Hepatocyte (in vitro differentiated cells): Measurements from ENCODE around the gene CMSS1. TPM values are rescaled to one million over a fixed set of nuclear protein-coding genes. Genes with fewer than 3 reads are reported as not detected.

Experiments
- DNase-seq: peaks from one replicate; pipeline ENCODE4 v3.0.0-alpha.2; 2016; ENCODE audit warnings: low spot score
- H2AFZ ChIP-seq: fragments of 200-600 bp; sonication (generic); 2 replicates; pipeline ENCODE4 v1.6.0; 2016; ENCODE audit warnings: antibody characterized with exemption, mild to moderate bottlenecking
- H3K27ac ChIP-seq: fragments of 200-600 bp; sonication (generic); 2 replicates; pipeline ENCODE4 v1.5.1; 2016; ENCODE audit warnings: mild to moderate bottlenecking
- H3K27me3 ChIP-seq: fragments of 200-600 bp; sonication (generic); 2 replicates; pipeline ENCODE4 v1.6.1; 2016
- H3K36me3 ChIP-seq: fragments of 200-600 bp; sonication (generic); replicated peaks from 2 replicates; pipeline ENCODE4 v1.5.1; 2016; ENCODE audit warnings: low read depth; ENCODE audit not compliant: insufficient read depth
- H3K4me1 ChIP-seq: fragments of 200-600 bp; sonication (generic); 2 replicates; pipeline ENCODE4 v1.5.1; 2016; ENCODE audit warnings: mild to moderate bottlenecking, moderate library complexity; ENCODE audit not compliant: insufficient read depth
- H3K4me2 ChIP-seq: fragments of 200-600 bp; sonication (generic); 2 replicates; pipeline ENCODE4 v1.6.0; 2016
- H3K4me3 ChIP-seq: fragments of 200-600 bp; sonication (generic); 2 replicates; pipeline ENCODE4 v1.5.1; 2016; ENCODE audit warnings: mild to moderate bottlenecking
- H3K79me2 ChIP-seq: fragments of 200-600 bp; sonication (generic); 2 replicates; pipeline ENCODE4 v1.6.0; 2017; ENCODE audit warnings: mild to moderate bottlenecking
- H3K9me2 ChIP-seq: fragments of 200-600 bp; sonication (generic); replicated peaks from 2 replicates; pipeline ENCODE4 v1.6.0; 2017; ENCODE audit warnings: mild to moderate bottlenecking; ENCODE audit not compliant: insufficient read depth
- H3K9me3 ChIP-seq: fragments of 200-600 bp; sonication (generic); 2 replicates; pipeline ENCODE4 v1.5.1; 2016; ENCODE audit warnings: low read depth, mild to moderate bottlenecking
- H4K20me1 ChIP-seq: fragments of 200-600 bp; sonication (generic); 2 replicates; pipeline ENCODE4 v1.6.0; 2016; ENCODE audit warnings: mild to moderate bottlenecking; ENCODE audit not compliant: insufficient read depth, poor library complexity, severe bottlenecking
- EZH2 ChIP-seq: fragments of 200-600 bp; sonication (generic); IDR thresholded peaks from 2 replicates; pipeline ENCODE4 v1.6.1; 2016; ENCODE audit warnings: antibody characterized with exemption, mild to moderate bottlenecking, borderline replicate concordance
- EZH2phosphoT487 ChIP-seq: fragments of 200-600 bp; sonication (generic); IDR thresholded peaks from one replicate; pipeline ENCODE4 v1.6.1; 2018; ENCODE audit warnings: antibody characterized with exemption, mild to moderate bottlenecking, low read depth, moderate library complexity; ENCODE audit not compliant: unreplicated experiment, severe bottlenecking
- WGBS: methylation state at CpG from one replicate; pipeline ENCODE4 v1.1.6; 2016; ENCODE audit warnings: low lambda C conversion rate; ENCODE audit errors: missing lambda C conversion rate; 5-methylcytosine and 5-hydroxymethylcytosine counted together
- polyA plus RNA-seq: library from polyadenylated mRNA; unstranded; fragments of >200 nt; fragmentation: Nextera tagmentation; extraction: Ambion mirVana; gene quantifications from 2 replicates; pipeline ENCODE4 v1.2.1, GENCODE V29; 2016
- total RNA-seq: library from RNA; depleted of rRNA; stranded (reverse); fragments of >200 nt; gene quantifications from 2 replicates; pipeline ENCODE4 v1.2.3, GENCODE V29; 2014
- TF ChIP-seq, protein P1 (sequence below): fragments of 200-600 bp; sonication (generic); IDR thresholded peaks from 2 replicates; pipeline ENCODE4 v1.5.1; 2016; ENCODE audit warnings: antibody characterized with exemption, mild to moderate bottlenecking; ENCODE audit not compliant: poor library complexity

The CMSS1 gene
- total and polyA plus RNA-seq, 2 experiments from 2014 or later = 11.8 to 17.0 TPM

GRCh38 chr3:100003609-100004503, 186.2 kb downstream of the CMSS1 start:
- H3K4me2 ChIP-seq = peak overlapping the region; percentile 37
- H3K9me2 ChIP-seq = no peaks in the 10 kb centered on the region
- WGBS = 91% methylated on average over 4 of the region's 4 CpGs
- no peaks in the 10 kb centered on the region for H3K79me2 ChIP-seq
- H3K36me3 ChIP-seq = no peaks in the 10 kb centered on the region
- H2AFZ ChIP-seq = no peak overlapping the region
- no peak overlapping the region for H3K4me3 ChIP-seq
- H3K27me3 ChIP-seq = no peaks in the 10 kb centered on the region
- TF ChIP-seq, protein P1, sequence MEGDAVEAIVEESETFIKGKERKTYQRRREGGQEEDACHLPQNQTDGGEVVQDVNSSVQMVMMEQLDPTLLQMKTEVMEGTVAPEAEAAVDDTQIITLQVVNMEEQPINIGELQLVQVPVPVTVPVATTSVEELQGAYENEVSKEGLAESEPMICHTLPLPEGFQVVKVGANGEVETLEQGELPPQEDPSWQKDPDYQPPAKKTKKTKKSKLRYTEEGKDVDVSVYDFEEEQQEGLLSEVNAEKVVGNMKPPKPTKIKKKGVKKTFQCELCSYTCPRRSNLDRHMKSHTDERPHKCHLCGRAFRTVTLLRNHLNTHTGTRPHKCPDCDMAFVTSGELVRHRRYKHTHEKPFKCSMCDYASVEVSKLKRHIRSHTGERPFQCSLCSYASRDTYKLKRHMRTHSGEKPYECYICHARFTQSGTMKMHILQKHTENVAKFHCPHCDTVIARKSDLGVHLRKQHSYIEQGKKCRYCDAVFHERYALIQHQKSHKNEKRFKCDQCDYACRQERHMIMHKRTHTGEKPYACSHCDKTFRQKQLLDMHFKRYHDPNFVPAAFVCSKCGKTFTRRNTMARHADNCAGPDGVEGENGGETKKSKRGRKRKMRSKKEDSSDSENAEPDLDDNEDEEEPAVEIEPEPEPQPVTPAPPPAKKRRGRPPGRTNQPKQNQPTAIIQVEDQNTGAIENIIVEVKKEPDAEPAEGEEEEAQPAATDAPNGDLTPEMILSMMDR = no peak
- TF ChIP-seq EZH2 (no peak), EZH2phosphoT487 (no peak)
- peaks cover 25% of the 10 kb centered on the region for H3K4me1 ChIP-seq
- no peak for DNase-seq
- no peaks in the 10 kb centered on the region for H4K20me1 ChIP-seq
- H3K27ac ChIP-seq = peak overlapping the region; percentile 91
- no peaks in the 10 kb centered on the region for H3K9me3 ChIP-seq

DNA sequence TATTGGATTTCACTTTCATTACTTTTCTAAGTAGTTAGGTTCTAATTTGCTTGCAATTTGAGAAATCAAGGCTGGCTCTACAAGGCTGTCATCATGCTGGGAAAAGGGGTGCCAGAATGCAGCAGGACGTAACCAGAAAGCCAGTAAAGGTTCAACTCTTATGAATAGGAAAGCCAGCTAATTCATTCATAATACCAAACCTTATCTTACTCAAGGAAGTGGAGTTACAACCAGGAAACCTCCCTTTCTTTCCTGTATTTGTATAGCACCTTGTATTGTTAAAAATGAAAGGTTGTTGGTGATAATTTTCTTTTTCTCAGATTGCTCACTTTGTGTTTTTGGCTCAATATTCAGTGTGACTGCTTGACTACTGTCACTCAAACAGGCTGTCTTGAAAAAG, 187.3 kb downstream of the CMSS1 start:
- H3K4me3 ChIP-seq = no peak overlapping the region
- H3K27ac ChIP-seq = no peak overlapping the region
- H3K36me3 ChIP-seq = no peaks in the 10 kb centered on the region
- H3K27me3 ChIP-seq = no peaks in the 10 kb centered on the region
- peaks cover 25% of the 10 kb centered on the region for H3K4me1 ChIP-seq
- 96% methylated on average over 1 of the region's 1 CpG for WGBS
- no peak overlapping the region for H3K4me2 ChIP-seq
- no peak overlapping the region for H2AFZ ChIP-seq
- no peaks in the 10 kb centered on the region for H3K79me2 ChIP-seq
- no peaks in the 10 kb centered on the region for H3K9me2 ChIP-seq
- no peaks in the 10 kb centered on the region for H3K9me3 ChIP-seq
- no peaks in the 10 kb centered on the region for H4K20me1 ChIP-seq
- no peak for TF ChIP-seq EZH2
- no peak for TF ChIP-seq EZH2phosphoT487
- TF ChIP-seq, protein P1 = no peak
- no peak for DNase-seq

DNA sequence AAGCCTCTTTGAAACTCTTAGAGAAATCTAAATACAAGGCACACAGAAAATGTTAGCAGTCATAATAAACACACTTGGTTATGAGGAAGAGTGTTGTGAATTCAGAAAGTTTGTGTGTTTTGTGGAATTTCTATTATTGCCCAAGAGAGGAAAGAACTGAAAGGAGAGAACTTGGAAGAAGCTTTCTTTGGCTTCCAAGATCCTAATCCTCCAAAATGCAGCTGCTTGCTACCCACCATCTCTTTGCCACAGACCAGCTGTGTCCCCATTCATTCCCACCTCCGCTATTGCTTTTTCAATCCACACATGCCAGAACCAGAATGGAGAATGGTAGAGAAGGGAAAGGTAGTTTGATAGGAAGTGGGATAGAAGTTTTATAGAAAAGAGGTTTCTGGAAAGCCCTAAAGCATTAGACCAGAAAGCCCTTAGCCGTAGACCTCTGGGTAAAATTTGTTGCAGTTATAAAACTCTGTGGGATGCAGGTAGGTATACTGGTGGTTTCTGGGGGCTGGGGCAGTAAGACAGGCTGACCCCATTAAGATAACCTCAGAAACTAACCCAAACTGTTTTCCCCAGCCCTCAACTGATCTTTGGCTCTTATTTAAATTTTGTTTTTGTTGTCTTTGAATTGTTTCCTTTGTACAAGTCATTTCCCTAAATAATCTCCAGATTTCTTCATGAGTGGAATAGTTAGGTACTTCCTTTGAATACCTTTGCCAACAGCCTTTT, 188.2 kb downstream of the CMSS1 start:
- Histone ChIP-seq H3K79me2 (no peaks in the 10 kb centered on the region), H3K27ac (peak overlapping the region; percentile 5), H3K27me3 (no peaks in the 10 kb centered on the region), H3K36me3 (no peaks in the 10 kb centered on the region), H4K20me1 (no peaks in the 10 kb centered on the region), H3K9me3 (no peaks in the 10 kb centered on the region), H3K4me1 (peaks cover 25% of the 10 kb centered on the region), H2AFZ (no peak overlapping the region), H3K9me2 (no peaks in the 10 kb centered on the region), H3K4me2 (no peak overlapping the region), H3K4me3 (no peak overlapping the region)
- no peak for TF ChIP-seq EZH2
- no peak for TF ChIP-seq EZH2phosphoT487
- TF ChIP-seq, protein P1 = no peak
- DNase-seq = no peak
- WGBS = 63% methylated on average over 2 of the region's 2 CpGs
